PFSK-1 (cell line): Measurements from ENCODE around the gene NEGR1.

Experiments used
- POLR2AphosphoS5 ChIP-seq: IDR thresholded peaks from 2 replicates; pipeline ENCODE4 v1.6.1; 2012; ENCODE audit warnings: low read depth, mild to moderate bottlenecking, control low read depth, low read length, moderate library complexity
- TF ChIP-seq, protein P1 (sequence below), 2 experiments: IDR thresholded peaks; 2 replicates each; pipeline versions ENCODE4 v1.6.1 to v1.8.0; 2011 to 2012; ENCODE audit warnings: low read depth in 2 of 2, low read length in 2 of 2, control low read depth in 1 of 2, inconsistent platforms in 1 of 2, mild to moderate bottlenecking in 1 of 2, moderate library complexity in 1 of 2; ENCODE audit not compliant: insufficient read depth in 1 of 2

- TF ChIP-seq, protein P1, sequence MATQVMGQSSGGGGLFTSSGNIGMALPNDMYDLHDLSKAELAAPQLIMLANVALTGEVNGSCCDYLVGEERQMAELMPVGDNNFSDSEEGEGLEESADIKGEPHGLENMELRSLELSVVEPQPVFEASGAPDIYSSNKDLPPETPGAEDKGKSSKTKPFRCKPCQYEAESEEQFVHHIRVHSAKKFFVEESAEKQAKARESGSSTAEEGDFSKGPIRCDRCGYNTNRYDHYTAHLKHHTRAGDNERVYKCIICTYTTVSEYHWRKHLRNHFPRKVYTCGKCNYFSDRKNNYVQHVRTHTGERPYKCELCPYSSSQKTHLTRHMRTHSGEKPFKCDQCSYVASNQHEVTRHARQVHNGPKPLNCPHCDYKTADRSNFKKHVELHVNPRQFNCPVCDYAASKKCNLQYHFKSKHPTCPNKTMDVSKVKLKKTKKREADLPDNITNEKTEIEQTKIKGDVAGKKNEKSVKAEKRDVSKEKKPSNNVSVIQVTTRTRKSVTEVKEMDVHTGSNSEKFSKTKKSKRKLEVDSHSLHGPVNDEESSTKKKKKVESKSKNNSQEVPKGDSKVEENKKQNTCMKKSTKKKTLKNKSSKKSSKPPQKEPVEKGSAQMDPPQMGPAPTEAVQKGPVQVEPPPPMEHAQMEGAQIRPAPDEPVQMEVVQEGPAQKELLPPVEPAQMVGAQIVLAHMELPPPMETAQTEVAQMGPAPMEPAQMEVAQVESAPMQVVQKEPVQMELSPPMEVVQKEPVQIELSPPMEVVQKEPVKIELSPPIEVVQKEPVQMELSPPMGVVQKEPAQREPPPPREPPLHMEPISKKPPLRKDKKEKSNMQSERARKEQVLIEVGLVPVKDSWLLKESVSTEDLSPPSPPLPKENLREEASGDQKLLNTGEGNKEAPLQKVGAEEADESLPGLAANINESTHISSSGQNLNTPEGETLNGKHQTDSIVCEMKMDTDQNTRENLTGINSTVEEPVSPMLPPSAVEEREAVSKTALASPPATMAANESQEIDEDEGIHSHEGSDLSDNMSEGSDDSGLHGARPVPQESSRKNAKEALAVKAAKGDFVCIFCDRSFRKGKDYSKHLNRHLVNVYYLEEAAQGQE (IDR thresholded peaks at IDR 0.05; ENCODE audit: insufficient read depth in 1 of 2, low read depth in 2 of 2, low read length in 2 of 2), result no peak
- no peak for TF ChIP-seq POLR2AphosphoS5
These were observed 755.5 kb downstream of the NEGR1 start for GRCh38 chr1:71526824-71527223.
